ENCODE measurements around the gene H1-8.
"Not testable (repeated sequence)": the region's sequence is repeated elsewhere in the genome, so short reads cannot be mapped to it uniquely, and the experiment has no call there.

H1-8 gene

DNA sequence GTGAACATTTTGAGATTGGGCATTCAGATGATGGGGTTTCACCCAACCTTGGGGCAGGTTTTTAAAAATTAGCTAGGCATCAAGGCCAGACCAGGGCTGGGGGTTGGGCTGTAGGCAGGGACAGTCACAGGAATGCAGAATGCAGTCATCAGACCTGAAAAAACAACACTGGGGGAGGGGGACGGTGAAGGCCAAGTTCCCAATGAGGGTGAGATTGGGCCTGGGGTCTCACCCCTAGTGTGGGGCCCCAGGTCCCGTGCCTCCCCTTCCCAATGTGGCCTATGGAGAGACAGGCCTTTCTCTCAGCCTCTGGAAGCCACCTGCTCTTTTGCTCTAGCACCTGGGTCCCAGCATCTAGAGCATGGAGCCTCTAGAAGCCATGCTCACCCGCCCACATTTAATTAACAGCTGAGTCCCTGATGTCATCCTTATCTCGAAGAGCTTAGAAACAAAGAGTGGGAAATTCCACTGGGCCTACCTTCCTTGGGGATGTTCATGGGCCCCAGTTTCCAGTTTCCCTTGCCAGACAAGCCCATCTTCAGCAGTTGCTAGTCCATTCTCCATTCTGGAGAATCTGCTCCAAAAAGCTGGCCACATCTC is 8.4 kb upstream of the H1-8 start:
- DNase-seq = no peak

- DNase-seq = no peak
Measured at GRCh38 chr3:129535075-129535474, 7.9 kb upstream of the H1-8 start.

GRCh38 chr3:129536374-129536667 is 6.7 kb upstream of the H1-8 start:
- no peak for DNase-seq

DNA sequence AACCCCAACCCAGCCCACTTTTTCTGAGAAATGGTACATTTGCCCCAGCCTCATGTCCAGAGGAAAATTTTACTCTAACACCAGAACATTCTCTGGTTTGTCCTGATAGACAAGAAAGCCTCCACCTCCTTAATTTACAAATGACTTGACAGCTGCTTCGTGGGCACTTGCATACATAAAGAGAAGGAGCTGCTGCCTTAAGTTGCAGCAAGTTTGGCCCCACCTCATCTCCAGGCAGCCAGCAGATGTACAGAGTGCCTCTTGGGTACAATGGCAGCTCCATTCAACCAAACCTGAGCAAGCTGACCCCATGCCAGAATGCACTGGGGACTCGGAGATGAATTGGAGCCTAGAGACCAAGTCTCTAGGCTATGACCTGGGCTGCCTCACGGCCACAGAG is 6.2 kb upstream of the H1-8 start:
- DNase-seq = no peak

GRCh38 chr3:129539206-129539605 is 3.8 kb upstream of the H1-8 start:
- no peak for DNase-seq

DNA sequence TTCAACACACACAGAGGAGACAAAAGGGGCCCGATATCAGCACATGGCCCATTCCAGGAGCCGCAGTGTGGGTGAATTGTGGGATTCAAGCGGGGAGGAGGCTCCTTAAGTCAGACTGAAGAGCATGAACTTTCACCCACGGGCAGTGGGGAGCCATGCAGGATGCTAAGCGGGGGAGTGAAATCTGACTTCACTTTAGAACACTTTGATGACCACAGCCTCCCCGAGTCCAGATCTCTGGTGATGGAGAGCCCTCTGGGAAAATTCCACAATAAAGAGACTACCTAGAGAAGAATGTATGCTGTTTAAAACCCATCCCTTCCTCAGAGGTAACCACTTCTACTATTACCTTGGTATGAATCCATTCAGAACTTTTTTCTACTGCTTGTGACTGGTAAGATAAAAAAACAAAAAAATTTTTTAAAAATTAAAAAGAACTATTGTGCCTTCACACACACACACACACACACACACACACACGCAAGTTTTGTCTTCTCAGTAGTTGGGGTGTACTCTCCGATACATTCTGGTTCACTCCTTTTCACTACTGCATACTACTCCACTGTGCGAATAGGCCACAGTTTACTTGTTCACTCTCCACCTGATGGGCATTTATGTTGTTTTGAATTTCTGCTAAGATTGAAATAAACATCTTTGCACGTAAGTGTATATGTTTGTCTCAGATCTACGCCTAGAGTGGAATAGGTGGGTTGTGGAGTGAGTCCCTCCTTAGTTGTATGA is 2.0 kb upstream of the H1-8 start:
- no peak for DNase-seq

GRCh38 chr3:129542747-129543146 is 228 bp upstream of the H1-8 start:
- DNase-seq = no peak

- DNase-seq = no peak
Measured at GRCh38 chr3:129543999-129544398, 1.0 kb downstream of the H1-8 start.

GRCh38 chr3:129545951-129546350 is 3.0 kb downstream of the H1-8 start:
- not testable (repeated sequence) for DNase-seq

DNA sequence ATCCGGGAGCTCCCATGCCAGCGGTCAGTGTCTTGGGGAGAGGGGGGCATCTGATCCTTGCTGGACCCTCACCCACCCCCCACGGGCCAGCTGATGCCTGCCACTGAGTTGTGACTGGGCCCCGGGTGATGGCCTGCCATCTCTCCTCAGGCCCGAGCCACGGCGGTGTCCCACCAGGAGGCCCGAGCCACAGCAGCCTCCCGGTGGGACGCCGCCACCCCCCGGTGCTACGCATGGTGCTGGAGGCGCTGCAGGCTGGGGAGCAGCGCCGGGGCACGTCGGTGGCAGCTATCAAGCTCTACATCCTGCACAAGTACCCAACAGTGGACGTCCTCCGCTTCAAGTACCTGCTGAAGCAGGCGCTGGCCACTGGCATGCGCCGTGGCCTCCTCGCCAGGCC is 4.3 kb downstream of the H1-8 start:
- no peak for DNase-seq

DNA sequence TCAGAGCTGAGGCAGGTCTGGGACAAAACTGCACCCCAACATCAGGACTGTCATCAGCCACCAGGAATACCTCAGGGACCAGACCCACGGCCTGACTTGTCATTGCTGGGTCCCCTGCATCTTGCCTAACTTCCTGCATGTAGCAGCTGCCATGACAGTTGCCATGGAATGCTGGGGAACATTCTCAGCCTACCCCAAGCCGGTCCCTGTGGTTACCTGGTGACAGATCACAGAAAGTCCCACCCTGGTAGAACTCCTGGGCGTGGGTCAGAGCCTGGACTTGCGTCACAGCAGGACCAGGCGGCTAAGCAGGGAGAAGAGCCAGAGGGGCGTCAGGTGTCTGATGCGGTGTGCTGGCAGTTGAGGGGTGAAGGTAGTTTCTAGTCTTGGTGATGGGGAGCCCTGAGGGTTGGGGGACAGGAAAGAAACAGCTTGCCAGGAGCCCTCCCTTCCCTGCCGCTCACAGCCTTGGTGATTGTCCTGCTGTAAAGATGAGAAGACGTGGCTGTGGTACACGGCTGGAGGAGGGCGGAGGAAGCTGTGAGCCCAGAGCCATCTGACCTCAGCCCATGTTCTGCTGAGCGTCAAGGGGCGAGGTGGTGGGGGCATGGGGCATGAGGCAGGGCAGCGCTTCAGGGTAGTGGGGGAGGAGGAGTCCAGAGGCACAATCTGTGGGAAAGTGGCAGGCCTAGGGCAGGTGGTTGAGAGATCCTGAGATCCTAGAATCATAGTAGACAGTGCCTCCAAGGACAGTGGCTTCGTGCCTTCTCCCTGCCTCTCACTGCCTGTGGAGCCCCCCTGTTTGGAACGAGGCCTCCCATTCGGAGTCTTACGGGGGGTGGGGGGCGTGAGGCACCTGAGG is 5.4 kb downstream of the H1-8 start:
- DNase-seq = no peak

GRCh38 chr3:129549006-129549800 is 6.2 kb downstream of the H1-8 start:
- DNase-seq = no peak

- DNase-seq = no peak
Measured at GRCh38 chr3:129549805-129550204, 6.8 kb downstream of the H1-8 start.

- no peak for DNase-seq
Measured at GRCh38 chr3:129552287-129553050, 9.5 kb downstream of the H1-8 start.

DNA sequence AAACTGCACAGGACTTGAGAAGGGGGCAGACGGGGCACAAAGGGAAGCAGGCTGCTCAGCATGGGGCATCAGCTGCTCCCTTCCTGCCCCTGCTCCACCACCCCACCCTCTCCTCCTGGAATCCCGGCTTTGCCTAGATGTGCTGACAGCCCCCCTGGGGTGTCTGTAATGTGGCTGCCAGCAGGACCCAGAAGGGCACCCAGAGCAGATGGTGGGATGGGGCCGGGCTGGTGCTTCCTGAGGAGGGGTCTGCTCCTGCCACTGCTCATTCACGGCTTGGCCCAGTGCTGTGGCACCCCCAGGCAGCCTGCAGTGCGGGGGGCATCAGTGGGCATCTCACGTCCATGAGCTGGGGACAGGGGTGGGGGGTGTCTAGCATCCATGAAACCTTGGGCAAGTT is 10.2 kb downstream of the H1-8 start:
- DNase-seq = no peak

DNA sequence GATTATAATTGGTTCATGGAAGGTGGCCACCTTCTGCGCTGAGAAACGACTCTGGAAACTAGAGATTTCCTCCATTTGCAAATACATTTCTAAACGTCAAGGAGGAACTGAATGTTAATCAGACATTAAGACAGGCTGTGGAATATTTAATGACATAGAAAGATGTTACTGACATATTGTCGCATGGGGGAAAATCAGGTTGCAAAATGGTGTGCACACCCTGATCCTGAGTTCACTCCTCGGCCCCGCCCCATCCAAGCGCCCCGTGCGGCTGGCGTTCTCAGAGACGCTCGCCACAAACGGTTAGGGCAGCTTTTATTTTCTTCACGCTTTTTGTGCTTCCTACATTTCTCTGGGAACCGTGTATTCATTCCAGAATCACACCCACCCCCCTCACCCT is 10.7 kb downstream of the H1-8 start:
- no peak for DNase-seq

DNA sequence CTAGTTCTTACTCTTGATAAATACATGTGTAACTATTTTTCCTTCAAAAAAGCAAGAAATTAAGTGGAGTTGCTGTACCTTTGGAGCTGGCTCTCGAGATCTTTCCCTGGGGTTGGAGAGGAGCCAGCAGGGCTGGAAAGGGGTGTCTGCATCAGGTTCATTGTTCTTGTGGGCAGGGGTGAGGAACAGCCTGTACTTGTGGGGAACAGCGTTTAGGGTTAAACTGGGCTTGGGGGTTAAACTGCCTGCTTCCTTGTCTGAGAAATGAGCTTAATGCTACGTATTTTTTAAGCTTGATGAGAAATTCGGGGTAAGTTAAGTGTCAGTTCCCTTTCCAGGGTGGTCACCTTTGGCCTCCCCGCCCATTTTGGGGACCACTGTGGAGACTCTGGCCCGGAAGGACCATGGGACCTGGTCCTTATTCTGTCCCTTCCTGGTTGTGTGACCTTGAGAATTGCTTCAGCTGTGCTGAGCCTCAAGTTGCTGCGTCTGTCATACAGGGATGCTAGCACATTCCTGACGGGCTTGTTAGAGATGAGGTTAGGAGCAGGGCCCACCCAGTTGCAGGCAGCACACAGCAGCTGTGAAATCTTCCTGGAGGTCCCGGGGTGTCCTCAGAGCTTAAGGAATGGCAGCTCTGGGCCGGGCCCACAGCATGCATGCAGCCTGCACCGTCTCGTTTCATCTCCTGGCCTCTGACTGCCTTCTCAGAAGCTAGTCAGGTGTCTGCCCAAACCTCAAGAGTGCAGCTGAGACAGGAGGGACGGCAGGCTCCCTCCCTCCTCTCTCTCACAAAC is 11.6 kb downstream of the H1-8 start:
- no peak for DNase-seq

DNA sequence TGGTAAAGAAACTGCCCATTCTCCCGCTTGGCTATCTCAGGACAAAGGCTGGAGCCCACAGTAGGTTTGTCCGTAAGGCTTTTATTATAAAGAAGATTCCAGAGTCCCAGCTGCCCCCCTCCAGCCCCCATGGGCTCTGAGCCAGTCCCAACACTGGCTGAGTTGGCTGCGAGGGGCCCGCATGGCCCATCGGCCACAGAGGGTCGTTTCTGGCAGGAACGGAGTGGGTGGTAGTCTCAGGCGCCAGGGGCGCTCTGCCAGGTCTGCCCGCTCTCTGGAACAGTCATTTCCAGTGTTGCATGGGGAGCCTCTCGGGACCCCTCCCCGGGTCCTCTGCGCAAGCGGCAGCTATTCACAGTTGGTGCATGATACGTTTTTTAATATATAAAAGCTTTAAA is 12.2 kb downstream of the H1-8 start:
- no peak for DNase-seq

DNA sequence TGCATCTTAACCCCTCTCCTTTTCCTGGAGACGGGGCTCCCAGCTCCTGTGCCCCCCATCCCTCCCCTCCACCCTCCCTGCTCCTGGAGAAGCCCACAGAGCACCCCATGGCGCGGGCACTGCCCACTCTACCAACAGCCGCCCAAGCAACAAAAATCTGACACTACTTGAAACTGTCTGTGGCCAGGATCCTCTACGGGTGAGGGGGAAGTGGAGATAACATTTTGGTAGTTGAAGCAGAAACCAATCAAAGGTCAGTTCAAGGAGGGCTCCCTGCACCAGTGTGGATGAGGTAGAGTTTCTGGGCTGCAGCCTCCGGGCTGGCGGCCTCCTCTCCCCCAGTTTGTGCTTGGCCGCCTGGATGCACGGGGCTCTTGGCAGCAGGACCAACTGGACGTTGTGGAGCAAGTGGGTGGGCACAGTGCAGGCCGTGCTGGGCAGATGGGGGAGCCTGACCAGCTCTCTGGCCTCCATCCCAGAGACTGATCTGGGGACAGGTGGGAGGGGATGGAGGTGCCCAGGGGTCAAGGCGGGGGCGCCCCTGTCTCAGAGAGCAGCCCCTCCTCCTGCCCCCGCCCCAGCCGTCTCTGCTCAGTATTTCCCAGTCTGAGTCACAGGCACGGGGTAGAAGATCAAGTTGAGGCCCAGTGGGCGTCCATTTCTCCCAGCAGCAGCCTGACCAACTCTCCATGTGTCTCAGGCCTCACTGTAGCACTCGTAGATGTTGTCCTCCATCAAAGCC is 12.8 kb downstream of the H1-8 start:
- no peak for DNase-seq

GRCh38 chr3:129556358-129556695 is 13.4 kb downstream of the H1-8 start:
- no peak for DNase-seq

Data from T-helper 1 cell (primary cell).